HEK293 (cell line): Measurements from ENCODE around the gene ZNF710.

Source experiments
- CTCF ChIA-PET: fragments of 350-600 bp; formaldehyde crosslinking; extraction: SDS; loops from one replicate; lab custom pipeline; 2021; ENCODE audit warnings: antibody characterized with exemption; lab: Yijun Ruan, JAX
- POLR2A ChIA-PET: fragments of 300-600 bp; formaldehyde crosslinking; extraction: SDS; loops from one replicate; lab custom pipeline; 2020; ENCODE audit warnings: antibody characterized with exemption, inconsistent platforms; lab: Yijun Ruan, JAX
- H3K27ac ChIP-seq: fragments of 200-500 bp; sonication (Bioruptor generic); 2 replicates; pipeline ENCODE4 v1.5.1; 2014; ENCODE audit warnings: low read depth, low read length, control low read depth, inconsistent platforms; ENCODE audit errors: extremely low read depth
- H3K36me3 ChIP-seq, 2 experiments: fragments of 200-500 bp in 1 of 2; sonication (Bioruptor generic) in 1 of 2; 1 replicate in 1 of 2; 2 replicates in 1 of 2; pipeline ENCODE4 v1.5.1; 2014 to 2017; ENCODE audit warnings: inconsistent platforms in 2 of 2, low read length in 2 of 2; ENCODE audit not compliant: control insufficient read depth in 2 of 2, insufficient read depth in 1 of 2
- H3K4me1 ChIP-seq: fragments of 200-500 bp; sonication (Bioruptor generic); 2 replicates; pipeline ENCODE4 v1.5.1; 2014; ENCODE audit warnings: mild to moderate bottlenecking, low read length, inconsistent platforms; ENCODE audit not compliant: control insufficient read depth, insufficient read depth
- H3K4me3 ChIP-seq: 2 replicates; pipeline ENCODE4 v1.5.1; 2011; ENCODE audit warnings: low read depth, mild to moderate bottlenecking, control low read depth, low read length, moderate library complexity
- H3K9me3 ChIP-seq: fragments of 200-500 bp; sonication (Bioruptor generic); 2 replicates; pipeline ENCODE4 v1.5.1; 2014; ENCODE audit warnings: low read depth, low read length, inconsistent platforms; ENCODE audit not compliant: control insufficient read depth, insufficient read depth
- EGR2 ChIP-seq: fragments of 450-650 bp; formaldehyde crosslinking; IDR thresholded peaks from 2 replicates; pipeline ENCODE4 v1.5.1; 2016; ENCODE audit warnings: low read depth, missing biosample characterization, missing genetic modification characterization
- GLI2 ChIP-seq: fragments of 450-650 bp; formaldehyde crosslinking; IDR thresholded peaks from 2 replicates; pipeline ENCODE4; 2017; ENCODE audit warnings: missing biosample characterization, missing genetic modification characterization, low read depth, borderline replicate concordance
- GLIS1 ChIP-seq: fragments of 450-650 bp; formaldehyde crosslinking; IDR thresholded peaks from 2 replicates; pipeline ENCODE4 v1.5.1; 2016; ENCODE audit warnings: missing biosample characterization, missing genetic modification characterization
- HOXC10 ChIP-seq: sonication (generic); formaldehyde crosslinking; IDR thresholded peaks from 2 replicates; pipeline ENCODE4 v1.8.1; 2023; ENCODE audit warnings: mild to moderate bottlenecking, missing genetic modification reagents
- HOXD13 ChIP-seq: sonication (generic); formaldehyde crosslinking; IDR thresholded peaks from 2 replicates; pipeline ENCODE4 v1.8.0; 2022; ENCODE audit warnings: missing genetic modification reagents, borderline replicate concordance
- KLF7 ChIP-seq: fragments of 450-650 bp; formaldehyde crosslinking; IDR thresholded peaks from 2 replicates; pipeline ENCODE4 v1.5.1; 2016; ENCODE audit warnings: missing biosample characterization, missing genetic modification characterization, borderline replicate concordance
- KLF8 ChIP-seq: fragments of 450-650 bp; formaldehyde crosslinking; IDR thresholded peaks from 2 replicates; pipeline ENCODE4 v1.5.1; 2016; ENCODE audit warnings: missing biosample characterization, missing genetic modification characterization
- KLF9 ChIP-seq: fragments of 450-650 bp; formaldehyde crosslinking; IDR thresholded peaks from 2 replicates; pipeline ENCODE4 v1.5.1; 2016; ENCODE audit warnings: missing biosample characterization, missing genetic modification characterization, low read depth
- MEIS1 ChIP-seq: sonication (generic); formaldehyde crosslinking; IDR thresholded peaks from 2 replicates; pipeline ENCODE4 v1.8.1; 2022; ENCODE audit warnings: missing genetic modification reagents, mild to moderate bottlenecking, borderline replicate concordance
- RBAK ChIP-seq: fragments of 450-650 bp; formaldehyde crosslinking; IDR thresholded peaks from 2 replicates; pipeline ENCODE4 v1.5.1; 2016; ENCODE audit warnings: missing biosample characterization, missing genetic modification characterization
- SALL2 ChIP-seq: fragments of 450-650 bp; formaldehyde crosslinking; IDR thresholded peaks from 2 replicates; pipeline ENCODE4 v1.5.0; 2017; ENCODE audit warnings: missing biosample characterization, mild to moderate bottlenecking, missing genetic modification characterization, borderline replicate concordance
- SCRT1 ChIP-seq: fragments of 450-650 bp; formaldehyde crosslinking; IDR thresholded peaks from 2 replicates; pipeline ENCODE4 v1.5.1; 2016; ENCODE audit warnings: missing biosample characterization, missing genetic modification characterization, borderline replicate concordance
- SP2 ChIP-seq: fragments of 450-650 bp; formaldehyde crosslinking; IDR thresholded peaks from 2 replicates; pipeline ENCODE4 v1.5.1; 2016; ENCODE audit warnings: missing biosample characterization, missing genetic modification characterization
- SP7 ChIP-seq: fragments of 450-650 bp; formaldehyde crosslinking; IDR thresholded peaks from 2 replicates; pipeline ENCODE4 v1.5.1; 2016; ENCODE audit warnings: missing biosample characterization, missing genetic modification characterization
- TCF7L2 ChIP-seq: IDR thresholded peaks from 2 replicates; pipeline ENCODE4 v1.6.1; 2011; ENCODE audit warnings: low read depth, mild to moderate bottlenecking, inconsistent platforms, low read length, moderate library complexity, borderline replicate concordance
- TRIM28 ChIP-seq: IDR thresholded peaks from 2 replicates; pipeline ENCODE4 v1.6.1; 2011; ENCODE audit warnings: low read length, control low read depth, borderline replicate concordance
- YY2 ChIP-seq: fragments of 450-650 bp; formaldehyde crosslinking; IDR thresholded peaks from 2 replicates; pipeline ENCODE4 v1.5.1; 2016; ENCODE audit warnings: missing biosample characterization, missing genetic modification characterization
- ZBTB20 ChIP-seq: fragments of 450-650 bp; formaldehyde crosslinking; IDR thresholded peaks from 2 replicates; pipeline ENCODE4 v1.5.1; 2016; ENCODE audit warnings: missing biosample characterization, missing genetic modification characterization
- ZBTB48 ChIP-seq: fragments of 450-650 bp; formaldehyde crosslinking; IDR thresholded peaks from 2 replicates; pipeline ENCODE4 v1.5.1; 2016; ENCODE audit warnings: missing biosample characterization, missing genetic modification characterization
- ZNF133 ChIP-seq: fragments of 450-650 bp; formaldehyde crosslinking; IDR thresholded peaks from 2 replicates; pipeline ENCODE4 v1.5.1; 2016; ENCODE audit warnings: missing biosample characterization, missing genetic modification characterization
- ZNF175 ChIP-seq: fragments of 450-650 bp; formaldehyde crosslinking; IDR thresholded peaks from 2 replicates; pipeline ENCODE4 v1.5.1; 2016; ENCODE audit warnings: missing biosample characterization, missing genetic modification characterization
- ZNF24 ChIP-seq: fragments of 450-650 bp; formaldehyde crosslinking; IDR thresholded peaks from 2 replicates; pipeline ENCODE4 v1.5.1; 2016; ENCODE audit warnings: missing biosample characterization, missing genetic modification characterization
- ZNF341 ChIP-seq: fragments of 450-650 bp; formaldehyde crosslinking; IDR thresholded peaks from 2 replicates; pipeline ENCODE4; 2016; ENCODE audit warnings: low read depth, missing biosample characterization, missing genetic modification characterization
- ZNF350 ChIP-seq: fragments of 450-650 bp; formaldehyde crosslinking; IDR thresholded peaks from 2 replicates; pipeline ENCODE4 v1.5.0; 2017; ENCODE audit warnings: missing biosample characterization, mild to moderate bottlenecking, missing genetic modification characterization
- ZNF37A ChIP-seq: fragments of 450-650 bp; IDR thresholded peaks from 2 replicates; pipeline ENCODE4 v1.5.1; 2018; ENCODE audit warnings: missing biosample characterization, missing genetic modification characterization
- ZNF404 ChIP-seq: fragments of 450-650 bp; formaldehyde crosslinking; IDR thresholded peaks from 2 replicates; pipeline ENCODE4 v1.5.1; 2017; ENCODE audit warnings: missing biosample characterization, missing genetic modification characterization
- ZNF433 ChIP-seq: fragments of 450-650 bp; formaldehyde crosslinking; IDR thresholded peaks from 2 replicates; pipeline ENCODE4 v1.5.1; 2016; ENCODE audit warnings: missing biosample characterization, missing genetic modification characterization, low read depth
- ZNF521 ChIP-seq: fragments of 450-650 bp; formaldehyde crosslinking; IDR thresholded peaks from 2 replicates; pipeline ENCODE4 v1.5.1; 2017; ENCODE audit warnings: missing biosample characterization, mild to moderate bottlenecking, missing genetic modification characterization
- ZNF549 ChIP-seq: fragments of 450-650 bp; IDR thresholded peaks from 2 replicates; pipeline ENCODE4 v1.5.1; 2018; ENCODE audit warnings: missing biosample characterization, missing genetic modification characterization, mild to moderate bottlenecking, inconsistent platforms, moderate library complexity
- ZNF555 ChIP-seq: fragments of 450-650 bp; formaldehyde crosslinking; conservative IDR thresholded peaks from 2 replicates; pipeline ENCODE4 v1.5.1; 2017; ENCODE audit warnings: missing biosample characterization, mild to moderate bottlenecking, missing genetic modification characterization, inconsistent platforms
- ZNF596 ChIP-seq: fragments of 450-650 bp; IDR thresholded peaks from 2 replicates; pipeline ENCODE4 v1.5.0; 2018; ENCODE audit warnings: missing biosample characterization, mild to moderate bottlenecking, missing genetic modification characterization, moderate library complexity
- ZNF600 ChIP-seq: fragments of 450-650 bp; formaldehyde crosslinking; IDR thresholded peaks from 2 replicates; pipeline ENCODE4 v1.5.1; 2016; ENCODE audit warnings: missing biosample characterization, missing genetic modification characterization
- ZNF660 ChIP-seq: fragments of 450-650 bp; IDR thresholded peaks from 2 replicates; pipeline ENCODE4 v1.5.1; 2018; ENCODE audit warnings: missing biosample characterization, mild to moderate bottlenecking, missing genetic modification characterization
- ZSCAN23 ChIP-seq: fragments of 450-650 bp; formaldehyde crosslinking; IDR thresholded peaks from 2 replicates; pipeline ENCODE4 v1.5.1; 2016; ENCODE audit warnings: missing biosample characterization, missing genetic modification characterization
- TF ChIP-seq, protein P1 (sequence below): fragments of 450-650 bp; formaldehyde crosslinking; IDR thresholded peaks from 2 replicates; pipeline ENCODE4 v1.5.1; 2016; ENCODE audit warnings: missing biosample characterization, missing genetic modification characterization
- TF ChIP-seq, protein P2 (sequence below): fragments of 450-650 bp; formaldehyde crosslinking; IDR thresholded peaks from 2 replicates; pipeline ENCODE4 v1.5.1; 2016; ENCODE audit warnings: missing biosample characterization, missing genetic modification characterization
- TF ChIP-seq, protein P3 (sequence below): fragments of 450-650 bp; formaldehyde crosslinking; IDR thresholded peaks from 2 replicates; pipeline ENCODE4 v1.5.1; 2016; ENCODE audit warnings: missing biosample characterization, missing genetic modification characterization

Gene ZNF710

DNA sequence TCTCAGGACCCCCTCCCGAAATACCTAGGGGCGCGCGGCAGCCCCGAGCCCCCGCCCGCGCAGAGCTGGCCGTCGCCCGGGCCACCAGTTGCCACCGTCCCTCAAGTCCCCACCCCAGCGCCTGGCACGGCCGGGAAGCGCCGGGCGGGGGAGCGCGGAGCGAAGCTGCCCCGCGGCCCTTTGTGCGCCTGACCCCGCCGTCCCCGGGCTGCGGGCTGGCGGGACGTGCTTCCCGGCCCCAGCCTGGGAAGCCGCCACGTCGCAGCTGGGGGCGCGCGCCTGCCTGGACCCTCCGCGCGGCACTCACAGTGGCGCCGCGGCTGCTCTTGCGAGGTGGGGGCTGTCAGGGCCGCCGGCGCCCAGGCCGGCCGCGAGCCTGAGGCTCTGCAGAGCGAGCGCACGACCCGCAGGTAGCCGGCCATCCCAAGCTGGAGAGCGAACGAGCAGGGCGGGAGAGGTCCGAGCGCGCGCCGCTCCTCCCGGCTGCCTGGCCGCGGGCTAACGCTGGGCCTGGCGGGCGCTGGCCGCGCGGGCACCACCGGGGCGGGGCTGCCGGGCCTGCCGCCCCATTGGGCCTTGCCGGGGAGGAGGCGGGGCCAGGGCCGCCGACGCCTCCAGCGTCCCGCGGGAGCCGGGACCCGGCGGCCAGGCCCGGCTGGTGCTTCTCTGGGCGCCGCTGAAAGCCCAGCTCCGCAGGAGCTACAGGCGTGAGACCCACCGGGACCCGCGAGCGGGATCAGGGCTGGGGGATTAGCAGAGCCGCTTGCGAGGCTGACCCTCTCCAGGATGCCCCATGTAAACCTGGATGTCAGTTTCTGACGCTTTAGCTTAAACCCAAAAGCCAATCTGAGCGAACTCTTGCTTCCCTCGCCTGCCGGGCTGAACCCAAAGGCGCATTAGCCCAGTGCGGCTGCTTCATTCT is 101.1 kb downstream of the ZNF710 start, which contains the start of gene IDH2:
Gene IDH2 (minus strand): TSS at position 500 of the 922 bp plus-strand sequence. CDS start 78 bp downstream, at position 422.
- CTCF ChIA-PET = interaction anchor here (1.1 to 3.7 kb wide), 3 partner anchors 13 to 130 kb away, joined by 4 to 14 read pairs (median 8); no protein-coding TSS in a partner anchor
- H3K4me1 ChIP-seq = peaks cover 9% of the 10 kb centered on the region
- no peaks in the 10 kb centered on the region for H3K36me3 ChIP-seq
- H3K9me3 ChIP-seq = no peaks in the 10 kb centered on the region
- H3K4me3 ChIP-seq = peak within 1 kb of the TSS; percentile 71
- POLR2A ChIA-PET = interaction anchor here (0.7 to 1.4 kb wide), 13 partner anchors 8 to 204 kb away, joined by 3 to 6 read pairs (median 3); partner anchors contain the start of genes ARPIN, CIB1, GDPGP1 and SEMA4B
- peak within 1 kb of the TSS; percentile 92; the same call in 1 of the 2 replicates for H3K27ac ChIP-seq
- TF ChIP-seq ZNF521 (tag by site-specific recombination) = no peak
- no peak for TF ChIP-seq ZNF175 (tag by site-specific recombination)
- TF ChIP-seq KLF9 (tag by site-specific recombination) = no peak
- no peak for TF ChIP-seq ZSCAN23 (tag by site-specific recombination)
- TF ChIP-seq MEIS1 (CRISPR knock-in tag) = peak; percentile 67; the same call in 1 of the 2 replicates
- no peak for TF ChIP-seq SALL2 (tag by site-specific recombination)
- TF ChIP-seq ZNF133 (tag by site-specific recombination) = no peak
- TF ChIP-seq GLIS1 (tag by site-specific recombination) = peak; percentile 12; the same call in 1 of the 2 replicates
- TF ChIP-seq ZNF341 (tag by site-specific recombination) = no peak
- TF ChIP-seq ZBTB20 (tag by site-specific recombination) = peak; percentile 32; the same call in 1 of the 2 replicates
- no peak for TF ChIP-seq HOXC10 (CRISPR knock-in tag)
- no peak for TF ChIP-seq ZNF37A (tag by site-specific recombination)
- TF ChIP-seq ZBTB48 = no peak
- TF ChIP-seq, protein P1, sequence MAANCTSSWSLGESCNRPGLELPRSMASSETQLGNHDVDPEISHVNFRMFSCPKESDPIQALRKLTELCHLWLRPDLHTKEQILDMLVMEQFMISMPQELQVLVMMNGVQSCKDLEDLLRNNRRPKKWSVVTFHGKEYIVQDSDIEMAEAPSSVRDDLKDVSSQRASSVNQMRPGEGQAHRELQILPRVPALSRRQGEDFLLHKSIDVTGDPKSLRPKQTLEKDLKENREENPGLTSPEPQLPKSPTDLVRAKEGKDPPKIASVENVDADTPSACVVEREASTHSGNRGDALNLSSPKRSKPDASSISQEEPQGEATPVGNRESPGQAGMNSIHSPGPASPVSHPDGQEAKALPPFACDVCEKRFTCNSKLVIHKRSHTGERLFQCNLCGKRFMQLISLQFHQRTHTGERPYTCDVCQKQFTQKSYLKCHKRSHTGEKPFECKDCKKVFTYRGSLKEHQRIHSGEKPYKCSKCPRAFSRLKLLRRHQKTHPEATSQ (tag by site-specific recombination) = no peak
- TF ChIP-seq KLF8 (tag by site-specific recombination) = peak; percentile 48; the same call in 1 of the 2 replicates
- TF ChIP-seq GLI2 = no peak
- TF ChIP-seq ZNF404 (tag by site-specific recombination) = no peak
- TF ChIP-seq, protein P2, sequence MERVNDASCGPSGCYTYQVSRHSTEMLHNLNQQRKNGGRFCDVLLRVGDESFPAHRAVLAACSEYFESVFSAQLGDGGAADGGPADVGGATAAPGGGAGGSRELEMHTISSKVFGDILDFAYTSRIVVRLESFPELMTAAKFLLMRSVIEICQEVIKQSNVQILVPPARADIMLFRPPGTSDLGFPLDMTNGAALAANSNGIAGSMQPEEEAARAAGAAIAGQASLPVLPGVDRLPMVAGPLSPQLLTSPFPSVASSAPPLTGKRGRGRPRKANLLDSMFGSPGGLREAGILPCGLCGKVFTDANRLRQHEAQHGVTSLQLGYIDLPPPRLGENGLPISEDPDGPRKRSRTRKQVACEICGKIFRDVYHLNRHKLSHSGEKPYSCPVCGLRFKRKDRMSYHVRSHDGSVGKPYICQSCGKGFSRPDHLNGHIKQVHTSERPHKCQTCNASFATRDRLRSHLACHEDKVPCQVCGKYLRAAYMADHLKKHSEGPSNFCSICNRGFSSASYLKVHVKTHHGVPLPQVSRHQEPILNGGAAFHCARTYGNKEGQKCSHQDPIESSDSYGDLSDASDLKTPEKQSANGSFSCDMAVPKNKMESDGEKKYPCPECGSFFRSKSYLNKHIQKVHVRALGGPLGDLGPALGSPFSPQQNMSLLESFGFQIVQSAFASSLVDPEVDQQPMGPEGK (tag by site-specific recombination) = no peak
- 0 out of 2 replicates have a peak, but pooled peaks have one; percentile 1 for TF ChIP-seq ZNF596
- no peak; the same call in 1 of the 2 replicates for TF ChIP-seq ZNF660 (tag by site-specific recombination)
- no peak for TF ChIP-seq HOXD13 (CRISPR knock-in tag)
- no peak for TF ChIP-seq YY2
- no peak for TF ChIP-seq ZNF549 (tag by site-specific recombination)
- TF ChIP-seq ZNF555 (tag by site-specific recombination) = no peak
- TF ChIP-seq ZNF350 = no peak
- TF ChIP-seq EGR2 (tag by site-specific recombination) = no peak
- no peak for TF ChIP-seq TCF7L2
- no peak for TF ChIP-seq SCRT1
- TF ChIP-seq ZNF433 (tag by site-specific recombination) = no peak
- TF ChIP-seq ZNF600 = peak; percentile 65
- TF ChIP-seq, protein P3, sequence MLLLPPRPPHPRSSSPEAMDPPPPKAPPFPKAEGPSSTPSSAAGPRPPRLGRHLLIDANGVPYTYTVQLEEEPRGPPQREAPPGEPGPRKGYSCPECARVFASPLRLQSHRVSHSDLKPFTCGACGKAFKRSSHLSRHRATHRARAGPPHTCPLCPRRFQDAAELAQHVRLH (tag by site-specific recombination) = no peak
- TF ChIP-seq ZNF24 (tag by site-specific recombination) = no peak
- peak; percentile 40; the same call in 1 of the 2 replicates for TF ChIP-seq SP7 (tag by site-specific recombination)
- TF ChIP-seq TRIM28 = no peak
- no peak for TF ChIP-seq KLF7 (tag by site-specific recombination)
- TF ChIP-seq RBAK = no peak
- no peak for TF ChIP-seq SP2 (tag by site-specific recombination)
